Cortex of kidney (tissue), 1 donor: ENCODE results near the gene PIGQ.

Source experiments
- DNase-seq: peaks from one replicate; lab custom pipeline; 2025; lab: John Stamatoyannopoulos, UW

Gene PIGQ

DNA sequence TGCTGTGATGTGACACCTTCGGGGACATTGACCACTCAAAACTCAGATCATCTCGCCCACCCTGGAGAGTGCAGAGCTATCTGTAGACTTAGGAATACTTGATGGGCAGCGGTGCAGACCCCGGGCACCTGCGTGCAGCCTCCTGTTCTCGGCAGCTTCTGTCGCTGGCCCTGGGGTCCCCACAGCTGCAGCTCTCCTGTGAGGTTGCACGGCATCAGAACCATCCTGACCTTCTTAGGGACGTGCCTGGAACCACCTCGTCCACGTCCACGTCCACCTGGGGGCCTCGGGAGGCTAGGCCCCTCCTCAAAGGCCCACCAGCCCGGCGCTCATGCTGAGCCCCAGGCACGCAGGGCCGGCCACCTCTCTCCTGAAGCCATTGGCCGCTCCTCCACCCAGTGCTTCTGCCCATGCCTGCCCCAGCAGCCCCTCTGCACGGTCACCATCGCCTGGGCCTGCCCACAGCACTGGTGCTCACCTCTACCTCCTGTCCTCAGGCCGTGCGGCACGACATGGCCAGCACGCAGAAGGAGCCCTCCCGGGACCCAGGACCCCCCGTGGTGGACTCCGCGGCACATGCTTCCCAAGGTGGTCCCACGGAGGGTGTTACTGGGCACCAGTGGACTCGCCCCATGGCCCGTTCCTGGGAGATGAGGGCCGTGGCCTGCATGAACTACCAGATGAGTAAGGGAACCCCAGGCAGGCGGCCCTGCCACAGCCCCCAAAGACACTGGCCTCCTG, 58.7 kb downstream of the PIGQ start:
- no peak for DNase-seq

DNA sequence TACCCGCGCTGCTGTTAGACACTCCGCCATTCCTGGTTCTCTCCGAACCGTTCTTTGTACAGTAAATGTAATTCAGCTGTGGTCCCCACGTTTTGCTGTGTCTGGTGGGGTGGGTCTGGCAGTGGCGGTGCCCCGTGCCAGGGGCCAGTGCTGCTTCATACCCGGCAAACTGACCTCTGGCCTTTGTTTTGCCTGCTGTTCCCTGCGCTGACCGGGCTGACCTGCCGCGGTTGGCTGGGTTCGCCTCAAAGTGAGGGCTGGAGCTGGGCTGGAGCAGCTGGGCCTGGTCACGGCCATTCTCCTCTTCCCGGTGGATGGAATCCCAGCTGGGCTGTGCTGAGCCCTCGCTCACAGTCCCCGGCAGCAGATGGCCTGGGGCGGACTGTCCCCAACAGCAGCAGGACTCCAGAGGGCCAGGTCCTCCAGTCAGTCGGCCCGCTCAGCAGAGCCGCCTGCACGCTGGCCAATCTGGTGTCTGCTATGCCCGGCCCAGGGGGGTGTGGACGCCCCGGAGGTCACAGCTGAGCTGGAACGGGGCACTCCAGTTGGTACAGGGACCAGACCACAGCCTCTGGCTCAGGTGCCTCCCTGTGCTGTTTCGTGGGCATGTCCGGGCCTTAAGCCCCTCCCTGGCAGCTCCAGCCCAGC, 59.5 kb downstream of the PIGQ start:
- DNase-seq: no peak

GRCh38 chr16:629833-630248, 60.1 kb downstream of the PIGQ start:
- DNase-seq: no peak

GRCh38 chr16:630249-630814, 60.6 kb downstream of the PIGQ start:
- no peak for DNase-seq

- DNase-seq: no peak
Observed at GRCh38 chr16:630815-631405, 61.1 kb downstream of the PIGQ start, which contains the start of gene WFIKKN1. WFIKKN1 (plus strand) TSS chr16:630985; CDS start chr16:631254, 269 bp downstream.

DNA sequence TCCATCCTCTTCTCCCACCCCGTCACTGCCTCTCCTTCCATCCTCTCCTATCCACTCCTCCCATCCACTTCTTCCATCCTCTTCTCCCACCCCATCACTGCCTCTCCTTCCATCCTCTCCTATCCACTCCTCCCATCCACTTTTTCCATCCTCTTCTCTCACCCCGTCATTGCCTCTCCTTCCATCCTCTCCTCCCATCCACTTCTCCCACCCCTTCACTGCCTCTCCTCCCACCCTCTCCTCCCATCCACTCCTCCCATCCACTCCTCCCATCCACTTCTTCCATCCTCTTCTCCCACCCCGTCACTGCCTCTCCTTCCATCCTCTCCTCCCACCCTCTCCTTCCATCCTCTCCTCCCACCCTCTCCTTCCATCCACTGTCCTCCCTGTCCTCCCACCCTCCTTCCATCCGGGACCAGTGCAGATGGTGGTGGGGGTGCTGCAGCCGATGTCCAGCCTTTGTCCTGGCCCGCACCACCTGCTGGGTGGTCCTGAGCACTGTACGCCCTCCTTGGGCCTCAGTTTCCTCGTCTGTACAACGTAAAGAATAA, 62.1 kb downstream of the PIGQ start:
- no peak for DNase-seq

DNA sequence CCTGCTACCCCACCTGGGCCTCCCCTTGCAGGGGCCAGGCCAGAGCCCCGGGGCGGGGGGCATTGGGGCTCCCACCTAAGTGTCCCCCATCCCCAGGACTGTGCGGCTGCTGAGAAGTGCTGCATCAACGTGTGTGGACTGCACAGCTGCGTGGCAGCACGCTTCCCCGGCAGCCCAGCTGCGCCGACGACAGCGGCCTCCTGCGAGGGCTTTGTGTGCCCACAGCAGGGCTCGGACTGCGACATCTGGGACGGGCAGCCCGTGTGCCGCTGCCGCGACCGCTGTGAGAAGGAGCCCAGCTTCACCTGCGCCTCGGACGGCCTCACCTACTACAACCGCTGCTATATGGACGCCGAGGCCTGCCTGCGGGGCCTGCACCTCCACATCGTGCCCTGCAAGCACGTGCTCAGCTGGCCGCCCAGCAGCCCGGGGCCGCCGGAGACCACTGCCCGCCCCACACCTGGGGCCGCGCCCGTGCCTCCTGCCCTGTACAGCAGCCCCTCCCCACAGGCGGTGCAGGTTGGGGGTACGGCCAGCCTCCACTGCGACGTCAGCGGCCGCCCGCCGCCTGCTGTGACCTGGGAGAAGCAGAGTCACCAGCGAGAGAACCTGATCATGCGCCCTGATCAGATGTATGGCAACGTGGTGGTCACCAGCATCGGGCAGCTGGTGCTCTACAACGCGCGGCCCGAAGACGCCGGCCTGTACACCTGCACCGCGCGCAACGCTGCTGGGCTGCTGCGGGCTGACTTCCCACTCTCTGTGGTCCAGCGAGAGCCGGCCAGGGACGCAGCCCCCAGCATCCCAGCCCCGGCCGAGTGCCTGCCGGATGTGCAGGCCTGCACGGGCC, 62.9 kb downstream of the PIGQ start:
- no peak for DNase-seq

GRCh38 chr16:633336-634050, 63.7 kb downstream of the PIGQ start:
- no peak for DNase-seq
